Activated CD4-positive, alpha-beta T cell treated with anti-CD3 and anti-CD28 coated beads, Interleukin-2, amount 50 U/mL, for 4 hours (primary cell): Measurements from ENCODE around the gene CFL1.
"Not testable (repeated sequence)": the region's sequence is repeated elsewhere in the genome, so short reads cannot be mapped to it uniquely, and the experiment has no call there.

ENCODE experiments used
- DNase-seq, 2 experiments: peaks; one replicate each; pipeline ENCODE4 v3.0.0-alpha.2; 2020

CFL1 gene

GRCh38 chr11:65856689-65857499 lies 1.1 kb downstream of the CFL1 start:
- peak; percentile 73 to 74 for DNase-seq

DNA sequence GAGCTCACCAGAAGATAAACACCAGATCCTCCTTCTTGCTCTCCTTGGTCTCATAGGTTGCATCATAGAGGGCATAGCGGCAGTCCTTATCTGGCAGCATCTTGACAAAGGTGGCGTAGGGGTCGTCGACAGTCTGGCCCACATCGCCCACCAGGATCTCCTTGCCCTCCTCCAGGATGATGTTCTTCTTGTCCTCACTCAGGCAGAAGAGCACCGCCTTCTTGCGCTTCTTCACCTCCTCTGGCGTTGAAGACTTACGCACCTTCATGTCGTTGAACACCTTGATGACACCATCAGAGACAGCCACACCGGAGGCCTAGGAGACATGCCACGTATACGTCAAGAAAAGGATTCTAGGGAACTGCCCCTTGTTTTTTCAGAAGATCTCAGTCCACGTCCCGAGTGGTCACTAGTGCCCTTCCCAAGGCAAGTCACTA lies 2.0 kb downstream of the CFL1 start:
- DNase-seq = no peak

GRCh38 chr11:65854852-65855837 lies 2.8 kb downstream of the CFL1 start:
- DNase-seq = no peak

DNA sequence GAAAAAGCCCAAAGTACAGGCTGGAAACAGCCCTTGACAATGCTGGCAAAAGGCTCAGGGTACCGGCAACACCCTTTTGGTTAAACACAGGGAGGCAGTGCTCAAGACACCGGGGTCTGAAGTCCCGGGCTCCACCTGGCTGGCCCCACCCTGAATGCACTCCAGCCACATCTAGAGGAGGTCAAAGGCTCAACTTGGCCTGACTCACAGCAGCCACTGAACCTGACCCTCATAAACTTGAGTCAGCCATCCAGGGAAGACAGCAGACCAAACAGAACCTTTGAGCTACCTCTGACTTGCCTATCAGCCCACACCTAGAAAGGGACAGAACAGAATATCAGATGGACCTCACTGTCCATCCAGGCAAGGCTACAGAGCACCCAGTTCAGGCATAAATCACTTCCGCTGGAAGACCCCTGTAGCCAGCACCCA lies 3.8 kb downstream of the CFL1 start:
- no peak for DNase-seq

DNA sequence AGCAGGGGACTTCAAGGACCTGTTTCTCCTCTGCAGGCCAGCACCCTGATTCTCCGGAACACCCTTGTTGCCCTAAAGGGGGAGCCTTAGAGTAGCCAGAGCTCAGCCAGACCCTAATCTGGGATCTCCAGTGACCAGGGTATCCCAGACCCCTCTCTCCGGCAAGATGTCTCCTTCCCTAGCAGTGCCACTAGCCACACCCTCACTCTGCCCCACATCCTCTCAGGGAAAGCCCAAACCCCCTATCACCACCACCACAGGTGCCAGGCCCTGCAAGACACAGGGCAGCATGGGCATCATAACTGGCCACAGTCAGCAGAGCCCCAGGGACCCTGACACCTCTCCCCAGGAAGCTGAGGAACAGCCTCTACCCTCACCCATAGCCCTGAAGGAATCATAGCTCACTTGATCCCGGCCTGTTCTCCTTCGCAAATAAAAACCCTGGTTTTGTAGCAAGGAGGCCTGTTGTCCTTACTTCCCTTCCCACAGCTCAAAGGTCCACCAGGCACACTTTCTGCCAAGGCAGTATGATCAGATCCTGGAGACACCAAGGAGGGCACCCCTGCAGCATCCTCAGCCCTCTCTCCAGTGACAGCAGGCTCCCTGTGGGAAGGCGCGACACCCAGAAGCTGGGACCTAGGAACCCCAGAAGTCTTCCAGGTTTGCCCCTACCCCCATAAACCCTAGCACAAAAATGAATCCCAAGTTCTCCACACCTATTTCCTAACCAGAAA lies 4.6 kb downstream of the CFL1 start:
- no peak for DNase-seq

DNA sequence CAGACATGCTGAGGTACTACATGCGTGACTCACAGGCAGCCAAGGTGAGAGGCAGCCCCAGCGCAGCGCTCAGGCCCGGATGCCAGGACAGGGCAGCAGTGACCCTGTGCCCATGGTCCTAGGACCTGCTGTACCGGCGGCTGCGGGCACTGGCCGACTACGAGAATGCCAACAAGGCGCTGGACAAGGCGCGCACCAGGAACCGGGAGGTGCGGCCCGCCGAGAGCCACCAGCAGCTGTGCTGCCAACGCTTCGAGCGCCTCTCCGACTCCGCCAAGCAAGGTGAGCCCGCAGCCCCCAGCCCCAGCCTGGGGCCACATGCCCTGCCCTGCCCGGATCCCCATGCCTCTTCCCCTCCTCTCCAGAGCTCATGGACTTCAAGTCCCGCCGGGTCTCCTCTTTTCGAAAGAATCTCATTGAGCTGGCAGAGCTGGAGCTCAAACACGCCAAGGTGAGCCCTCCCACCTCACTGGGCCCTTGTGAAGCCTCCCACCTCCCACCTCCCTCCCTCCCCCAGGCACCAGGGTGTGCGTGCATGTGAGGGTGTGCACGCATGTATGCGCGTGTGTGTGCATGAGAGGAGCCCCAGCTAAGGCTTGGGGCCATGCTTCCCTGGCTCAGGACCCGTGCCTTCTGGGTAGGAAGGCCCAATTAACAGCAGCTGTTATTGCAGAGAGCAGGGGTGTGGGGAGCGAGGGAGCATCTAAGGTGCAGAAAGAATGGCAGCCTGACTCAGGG lies 5.3 kb downstream of the CFL1 start:
- no peak for DNase-seq

DNA sequence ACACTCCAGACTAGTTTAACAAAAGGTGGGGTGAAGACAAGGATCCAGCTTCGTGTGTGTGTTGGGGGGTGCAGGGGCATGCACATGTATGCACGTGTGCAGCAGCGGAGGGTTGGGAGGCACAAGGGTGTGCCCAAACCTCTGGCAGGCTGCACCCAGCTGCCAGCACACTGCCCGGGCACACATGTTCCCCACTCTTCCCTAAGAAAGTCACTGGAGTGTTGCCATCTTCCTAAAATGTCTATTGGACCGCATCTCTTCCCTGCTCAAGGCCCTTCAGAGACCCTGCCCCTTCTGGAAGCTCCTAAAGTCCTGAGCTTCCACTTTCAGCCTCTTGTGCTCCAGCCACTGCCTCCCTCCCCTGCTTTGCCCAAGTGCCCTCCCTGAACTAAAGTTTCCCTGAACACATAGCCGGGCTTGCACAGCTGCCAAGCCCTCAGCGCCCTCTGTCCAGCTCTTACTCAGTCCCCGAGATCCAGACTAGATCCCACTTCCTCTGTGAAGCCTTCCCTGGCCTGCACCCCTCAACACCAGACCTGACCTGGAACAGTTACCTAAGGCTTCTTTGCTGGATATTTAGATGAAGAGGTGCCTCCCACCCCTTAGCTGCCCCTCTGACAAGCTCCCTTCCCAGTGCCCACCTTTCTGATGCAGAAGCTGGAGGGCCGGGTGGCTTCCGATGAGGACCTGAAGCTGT lies 6.0 kb downstream of the CFL1 start:
- no peak for DNase-seq

DNA sequence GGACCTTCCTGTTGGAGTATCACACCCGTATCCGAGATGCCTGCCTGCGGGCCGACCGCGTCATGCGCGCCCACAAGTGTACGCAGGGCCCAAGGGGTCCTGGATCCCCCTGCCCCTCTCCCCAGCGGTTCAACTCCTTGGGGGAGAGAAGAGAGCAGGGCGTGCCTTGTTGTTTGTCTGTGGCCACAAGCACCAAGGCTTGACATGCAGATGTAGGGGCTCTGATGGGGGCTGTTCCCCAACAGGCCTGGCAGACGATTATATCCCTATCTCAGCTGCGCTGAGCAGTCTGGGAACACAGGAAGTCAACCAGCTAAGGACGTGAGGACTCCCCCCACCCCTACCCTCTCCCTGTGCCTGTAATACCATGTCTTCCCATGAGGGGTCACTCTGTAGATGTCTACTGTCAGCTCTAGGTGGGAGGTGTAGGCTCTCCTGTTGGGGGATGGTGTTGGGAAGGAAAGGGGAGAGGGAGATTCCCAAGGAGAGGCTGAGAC lies 6.8 kb downstream of the CFL1 start:
- no peak for DNase-seq

- DNase-seq = no peak
These were observed 7.5 kb downstream of the CFL1 start for GRCh38 chr11:65850217-65851082.

- no peak for DNase-seq
These were observed 8.2 kb downstream of the CFL1 start for GRCh38 chr11:65849771-65850216.

DNA sequence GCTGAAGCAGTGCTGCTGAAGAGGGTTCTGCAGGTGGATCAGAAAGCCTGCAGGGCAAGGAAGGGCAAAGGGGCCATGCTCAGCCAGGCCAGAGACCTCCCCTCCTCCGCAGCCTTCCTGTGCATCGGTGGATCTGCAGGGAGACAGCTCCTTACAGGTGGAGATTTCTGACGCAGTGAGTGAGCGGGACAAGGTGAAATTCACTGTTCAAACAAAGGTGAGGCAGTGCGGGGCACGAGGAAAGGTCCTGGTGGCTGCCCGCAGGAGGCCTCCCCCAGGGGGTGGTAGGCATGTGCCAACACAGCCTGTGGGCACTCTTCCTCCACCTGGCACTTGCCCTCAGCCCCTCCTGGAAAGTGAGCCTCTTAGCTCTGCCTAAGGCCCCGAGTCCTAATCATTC lies 8.6 kb downstream of the CFL1 start:
- DNase-seq = no peak

DNA sequence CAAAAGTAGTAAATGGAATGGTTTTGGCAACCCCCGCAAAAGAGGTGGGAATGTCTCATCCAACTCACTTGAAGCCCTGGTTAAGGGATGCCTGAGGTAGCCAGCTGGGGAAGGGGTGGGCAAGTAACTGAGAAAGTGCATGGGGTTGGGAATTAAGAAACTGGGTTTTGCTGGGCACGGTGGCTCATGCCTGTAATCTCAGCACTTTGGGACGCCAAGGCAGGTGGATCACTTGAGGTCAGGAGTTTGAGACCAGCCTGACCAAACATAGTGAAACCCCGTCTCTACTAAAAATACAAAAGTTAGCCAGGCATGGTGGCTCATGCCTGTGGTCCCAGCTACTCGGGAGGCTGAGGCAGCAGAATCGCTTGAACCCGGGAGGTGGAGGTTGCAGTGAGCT lies 9.3 kb downstream of the CFL1 start:
- DNase-seq = not testable (repeated sequence)

GRCh38 chr11:65847746-65848145 lies 10.2 kb downstream of the CFL1 start:
- no peak for DNase-seq

- no peak for DNase-seq
These were observed 13.6 kb downstream of the CFL1 start for GRCh38 chr11:65844231-65844872.

DNA sequence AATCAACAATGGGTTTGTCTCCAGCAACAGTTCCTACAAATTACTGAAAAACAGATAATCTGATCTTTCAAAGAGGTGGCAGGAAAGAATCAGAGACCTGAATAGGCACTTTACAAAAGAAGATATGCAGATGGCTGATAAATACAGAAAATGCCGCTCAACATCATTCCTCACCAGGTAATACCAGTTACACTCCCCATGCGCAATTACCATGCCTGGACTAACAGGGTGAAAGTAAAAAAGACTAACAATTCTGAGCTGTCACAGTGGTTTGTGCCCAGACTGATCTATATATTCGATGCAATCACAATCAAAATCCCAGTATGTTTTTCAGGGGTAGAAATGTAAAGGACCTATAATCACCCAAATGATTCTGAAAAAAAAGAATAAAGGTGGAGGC lies 14.2 kb downstream of the CFL1 start:
- DNase-seq = no peak

DNA sequence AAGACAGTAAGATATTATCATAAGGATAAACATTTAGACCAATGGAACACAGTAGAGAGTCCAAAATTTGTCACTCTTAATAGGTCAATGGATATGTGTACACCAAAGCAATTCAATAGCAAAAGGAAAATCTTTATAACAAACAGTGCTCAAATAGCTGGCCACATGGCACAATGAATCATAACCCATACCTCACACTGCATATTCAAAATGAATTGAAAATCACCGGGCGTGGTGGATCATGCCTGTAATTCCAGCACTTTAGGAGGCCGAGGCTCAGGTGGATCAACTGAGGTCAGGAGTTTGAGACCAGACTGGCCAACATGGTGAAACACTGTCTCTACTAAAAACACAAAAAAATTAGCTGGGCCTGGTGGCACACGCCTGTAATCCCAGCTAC lies 15.8 kb downstream of the CFL1 start:
- no peak for DNase-seq

DNA sequence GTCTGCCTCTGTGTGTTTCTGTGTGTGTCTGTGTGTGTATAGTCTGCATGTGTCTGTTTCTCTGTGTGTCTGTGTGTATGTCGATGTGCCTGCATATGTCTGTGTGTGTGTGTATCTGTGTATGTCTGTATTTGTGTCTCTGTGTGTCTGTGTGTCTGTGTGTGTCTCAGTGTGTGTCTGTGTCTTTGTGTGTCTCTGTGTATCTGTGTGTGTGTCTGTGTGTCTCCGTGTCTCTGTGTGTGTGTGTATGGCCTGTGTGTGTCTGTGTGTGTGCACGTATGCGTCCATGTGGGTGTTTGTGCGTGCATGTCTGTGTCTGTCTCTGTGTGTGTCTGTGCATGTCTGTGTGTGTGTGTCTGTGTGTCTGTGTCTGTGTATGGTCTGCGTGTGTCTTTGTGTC lies 23.8 kb downstream of the CFL1 start:
- DNase-seq = no peak

GRCh38 chr11:65833297-65834030 lies 24.5 kb downstream of the CFL1 start, which contains the start of gene SNX32:
Gene SNX32 (plus strand): TSS chr11:65833963. CDS start chr11:65834066, 103 bp downstream.
- DNase-seq = peak; percentile 94

DNA sequence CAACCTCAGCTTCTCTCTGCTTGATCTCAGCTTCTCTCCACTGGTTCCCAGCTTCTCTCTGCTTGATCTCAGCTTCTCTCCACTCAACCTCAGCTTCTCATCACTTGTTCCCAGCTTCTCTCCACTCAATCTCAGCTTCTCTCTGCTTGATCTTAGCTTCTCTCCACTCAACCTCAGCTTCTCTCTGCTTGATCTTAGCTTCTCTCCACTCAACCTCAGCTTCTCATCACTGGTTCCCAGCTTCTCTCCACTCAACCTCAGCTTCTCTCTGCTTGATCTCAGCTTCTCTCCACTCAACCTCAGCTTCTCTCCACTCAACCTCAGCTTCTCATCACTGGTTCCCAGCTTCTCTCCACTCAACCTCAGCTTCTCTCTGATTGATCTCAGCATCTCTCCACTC lies 25.7 kb downstream of the CFL1 start:
- not testable (repeated sequence) for DNase-seq
